Activated CD4-positive, alpha-beta T cell treated with anti-CD3 and anti-CD28 coated beads for 24 hours (primary cell): ENCODE data around the gene DERL2.

Source experiments
- DNase-seq, 2 donors: peaks; one replicate each; pipeline ENCODE4 v3.0.0-alpha.2; 2020; ENCODE audit warnings: low read depth in 2 of 2

The DERL2 gene

DNA sequence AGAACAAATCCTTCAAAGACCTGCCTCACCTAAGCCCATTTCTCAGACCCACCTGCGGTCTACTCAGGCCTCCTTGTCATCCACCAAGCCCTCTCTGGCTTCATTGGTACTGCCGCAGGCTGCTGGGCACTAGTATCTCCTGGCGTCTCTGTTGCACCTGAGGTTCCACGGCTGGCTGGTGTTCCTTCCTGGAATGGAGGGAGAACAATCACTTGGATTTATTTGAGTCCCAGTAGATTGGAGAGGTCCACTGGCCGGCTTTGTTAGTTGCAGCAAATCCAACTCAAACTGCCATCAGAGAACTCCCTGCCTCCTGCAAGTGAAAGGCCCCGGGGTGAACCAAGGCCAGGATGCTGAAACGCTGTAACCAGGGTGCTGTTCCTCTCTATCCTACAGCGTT lies 15.7 kb upstream of the DERL2 start:
- no peak for DNase-seq

GRCh38 chr17:5500589-5501391 lies 14.8 kb upstream of the DERL2 start:
- DNase-seq = peak; percentile 54 to 64

- no peak for DNase-seq
Observed at GRCh38 chr17:5500247-5500588, 14.2 kb upstream of the DERL2 start.

- no peak for DNase-seq
Observed at GRCh38 chr17:5499476-5500231, 13.7 kb upstream of the DERL2 start.

DNA sequence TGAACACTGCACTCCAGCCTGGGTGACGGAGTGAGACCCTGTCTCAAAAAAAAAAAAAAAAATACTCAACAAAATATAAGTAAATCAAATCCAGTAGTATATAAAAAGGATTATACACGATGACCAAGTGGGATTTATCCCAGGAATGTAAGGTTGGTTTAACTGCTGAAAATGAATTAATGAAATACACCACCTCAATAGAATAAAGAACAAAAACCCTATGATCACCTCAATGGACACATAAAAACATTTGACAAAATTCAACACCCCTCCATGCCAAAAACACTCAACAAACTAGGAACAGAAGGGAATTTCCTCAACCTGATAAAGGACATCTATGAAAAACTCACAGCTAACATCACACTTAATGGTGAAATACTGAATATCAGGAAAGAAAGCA lies 7.0 kb upstream of the DERL2 start:
- no peak for DNase-seq

DNA sequence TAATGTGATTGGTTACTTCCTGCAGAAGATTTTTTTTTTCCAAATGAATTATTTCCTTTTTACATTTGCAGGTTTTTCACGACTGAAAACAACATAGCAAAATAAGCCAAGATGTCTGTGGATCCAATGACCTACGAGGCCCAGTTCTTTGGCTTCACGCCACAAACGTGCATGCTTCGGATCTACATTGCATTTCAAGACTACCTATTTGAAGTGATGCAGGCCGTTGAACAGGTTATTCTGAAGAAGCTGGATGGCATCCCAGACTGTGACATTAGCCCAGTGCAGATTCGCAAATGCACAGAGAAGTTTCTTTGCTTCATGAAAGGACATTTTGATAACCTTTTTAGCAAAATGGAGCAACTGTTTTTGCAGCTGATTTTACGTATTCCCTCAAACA lies 2.8 kb upstream of the DERL2 start:
- no peak for DNase-seq

GRCh38 chr17:5486206-5487124 lies 487 bp upstream of the DERL2 start, which contains the start of gene MIS12:
MIS12 (plus strand) TSS chr17:5486566; CDS start chr17:5488863, 2,297 bp downstream.
- peak; percentile 94 to 97 for DNase-seq

GRCh38 chr17:5481451-5481850 lies 4.5 kb downstream of the DERL2 start:
- no peak for DNase-seq

DNA sequence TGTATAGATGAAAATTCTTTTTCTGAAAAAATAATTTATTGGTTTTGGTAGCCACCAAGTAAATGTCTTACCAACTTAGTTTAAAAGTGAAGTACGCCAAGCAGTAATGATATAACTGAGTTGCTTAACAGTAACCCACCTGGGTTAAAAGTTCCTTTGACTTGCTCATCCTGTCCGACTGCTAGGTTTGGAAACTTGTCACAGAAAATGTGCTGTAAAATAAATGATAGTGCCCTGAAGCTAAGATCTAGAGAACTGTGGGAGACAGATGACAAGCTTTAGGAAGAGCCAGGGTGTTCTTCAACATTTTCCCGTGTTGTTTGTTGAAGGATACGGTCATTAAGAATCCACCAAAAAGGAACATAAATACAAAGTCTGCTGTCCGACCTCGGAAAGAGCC lies 5.0 kb downstream of the DERL2 start:
- DNase-seq = no peak

DNA sequence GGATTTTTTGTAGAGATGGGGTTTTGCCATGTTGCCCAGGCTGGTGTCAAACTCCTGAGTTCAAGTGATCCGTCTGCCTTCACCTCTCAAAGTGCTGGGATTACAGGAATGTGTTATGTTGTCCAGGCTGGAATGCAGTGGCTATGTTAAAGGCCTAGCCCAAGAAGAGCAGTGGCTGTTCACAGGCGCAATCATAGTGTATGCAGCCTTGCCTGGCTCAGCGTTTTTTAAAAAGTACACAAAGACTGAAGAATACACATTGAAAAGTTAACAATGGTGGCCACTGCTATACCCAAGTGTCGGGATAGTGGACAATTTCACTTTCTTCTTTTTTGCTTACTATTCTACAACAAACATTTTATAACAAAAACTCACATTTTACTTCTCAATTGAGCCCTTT lies 7.0 kb downstream of the DERL2 start:
- DNase-seq = no peak

DNA sequence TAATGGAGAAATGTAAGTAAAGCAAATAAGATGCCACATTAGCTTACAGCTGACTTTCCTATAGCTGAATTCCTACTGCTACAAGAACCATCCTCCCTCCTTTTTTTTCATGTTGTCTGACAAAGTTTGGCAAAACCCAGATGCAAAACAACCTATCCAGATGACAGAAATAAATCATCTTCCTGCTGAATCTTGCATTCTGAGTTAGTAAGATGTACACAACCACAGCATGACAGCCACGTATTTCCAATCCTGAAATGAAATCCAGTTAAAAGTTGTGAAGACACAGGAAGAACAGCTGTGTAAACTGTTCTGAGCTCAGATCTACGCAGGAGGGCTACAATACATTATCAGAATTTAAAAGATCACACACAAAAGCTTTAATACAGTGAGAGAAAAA lies 12.1 kb downstream of the DERL2 start:
- DNase-seq = no peak

DNA sequence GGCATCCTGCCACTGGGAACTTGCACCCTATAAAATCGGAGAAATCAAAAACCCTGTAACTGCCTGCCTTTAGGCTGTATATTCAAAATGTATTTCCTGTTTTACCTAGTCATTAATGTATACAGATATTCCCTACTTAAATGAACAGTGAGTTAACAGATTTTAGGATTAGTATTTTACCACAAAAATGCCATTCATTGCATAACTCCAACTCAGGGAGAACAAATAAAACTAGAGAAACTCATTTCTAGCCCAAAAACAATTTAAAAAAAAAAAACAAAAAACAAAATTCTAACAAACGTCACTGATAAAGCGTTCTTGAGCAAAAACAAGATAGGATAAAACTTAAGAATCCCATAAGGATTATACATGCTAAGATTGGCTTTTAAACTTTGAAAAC lies 13.5 kb downstream of the DERL2 start:
- no peak for DNase-seq

DNA sequence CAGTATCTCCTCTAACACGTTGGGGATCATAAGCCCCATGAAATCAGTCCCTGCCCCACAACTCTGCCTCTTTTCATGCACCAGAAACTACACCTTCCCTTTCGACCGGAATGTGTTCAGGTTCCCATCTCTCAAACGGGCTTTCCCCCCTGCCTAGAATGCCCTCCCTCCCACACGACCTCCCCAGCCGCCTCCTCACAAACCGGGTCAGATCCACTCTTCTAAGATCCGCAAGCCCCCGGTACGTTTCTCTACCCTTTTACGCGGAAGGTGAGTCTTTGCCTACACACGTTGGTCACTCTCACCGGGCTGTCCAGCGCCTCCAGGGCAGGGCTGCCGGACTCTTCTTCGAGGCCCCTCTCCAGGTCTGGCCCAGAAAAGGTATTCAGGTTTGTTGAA lies 17.9 kb downstream of the DERL2 start:
- DNase-seq = no peak

GRCh38 chr17:5467416-5467815 lies 18.6 kb downstream of the DERL2 start:
- no peak for DNase-seq

GRCh38 chr17:5466295-5466694 lies 19.7 kb downstream of the DERL2 start:
- DNase-seq = no peak

- no peak for DNase-seq
Observed at GRCh38 chr17:5464717-5465507, 21.1 kb downstream of the DERL2 start.

GRCh38 chr17:5446786-5447185 lies 39.2 kb downstream of the DERL2 start:
- DNase-seq = no peak

- no peak for DNase-seq
Observed at GRCh38 chr17:5444209-5444608, 41.8 kb downstream of the DERL2 start.

DNA sequence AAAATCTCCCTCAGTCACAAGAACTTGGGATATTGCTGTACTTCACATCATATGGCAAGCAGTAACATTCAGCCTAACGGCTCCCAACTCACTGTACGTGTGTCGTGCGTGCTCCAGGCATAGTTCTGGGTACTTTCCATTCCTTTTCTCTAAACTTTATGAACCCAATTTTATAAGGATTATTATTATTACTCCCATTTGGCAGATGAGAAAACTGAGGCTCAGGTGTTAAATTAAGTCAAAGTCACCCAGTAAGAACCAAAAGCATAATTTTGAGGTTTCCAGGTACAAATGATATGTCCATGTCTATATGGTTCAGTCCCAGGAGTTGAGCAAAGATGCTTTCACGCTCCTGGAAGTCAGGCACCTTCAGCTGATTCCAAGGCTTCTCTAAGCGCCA lies 42.2 kb downstream of the DERL2 start:
- no peak for DNase-seq

DNA sequence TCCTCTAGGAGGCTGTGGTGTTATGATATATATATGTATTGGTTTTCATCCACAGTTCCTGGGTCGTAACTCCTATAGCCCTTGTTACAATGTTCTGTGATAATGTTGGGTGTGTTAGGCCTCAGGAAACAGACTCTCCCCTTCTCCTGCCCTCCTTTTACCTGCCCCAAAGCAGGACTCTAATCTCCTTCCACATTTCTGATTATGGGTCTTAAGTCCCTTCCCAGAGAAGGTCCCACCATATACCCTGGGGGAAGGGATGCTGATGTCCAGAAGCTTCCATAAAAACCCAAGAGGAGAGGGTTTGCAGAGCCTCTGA lies 46.6 kb downstream of the DERL2 start:
- DNase-seq = no peak

GRCh38 chr17:5438716-5439445 lies 47.1 kb downstream of the DERL2 start, which contains the start of gene C1QBP:
C1QBP (minus strand) TSS chr17:5439155; CDS start chr17:5439073, 82 bp downstream.
- peak; percentile 85 to 93 for DNase-seq
